ENCODE results near the gene DCC.

Gene DCC

DNA sequence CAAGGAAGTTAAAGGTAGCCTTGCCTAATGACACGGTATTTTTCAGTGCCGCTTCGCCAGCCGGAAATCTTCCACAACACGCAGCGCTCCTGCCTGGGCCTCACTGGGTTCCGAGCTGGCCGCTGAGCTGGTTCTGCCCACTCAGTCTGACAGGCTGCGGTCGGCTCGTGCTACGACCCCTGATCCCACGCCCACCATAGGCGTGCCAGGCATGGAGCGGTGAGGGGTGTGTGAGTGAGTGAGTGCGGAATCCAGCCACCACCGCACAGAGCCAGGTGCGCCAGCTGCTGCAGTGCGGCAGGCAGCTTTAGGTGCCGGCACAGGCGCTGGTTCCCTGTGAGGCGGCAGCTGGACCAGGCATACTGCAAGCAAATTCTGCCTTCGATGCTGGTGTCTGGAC, 407.9 kb downstream of the DCC start:
- Histone ChIP-seq H3K9me3 (no peaks in the 10 kb centered on the region), H3K4me3 (ENCODE audit: low read depth, low read length) (no peak overlapping the region), H3K4me1 (no peaks in the 10 kb centered on the region), H3K27me3 (no peaks in the 10 kb centered on the region), H3K36me3 (no peaks in the 10 kb centered on the region)
- DNase-seq = no peak
- TF ChIP-seq, protein P1, sequence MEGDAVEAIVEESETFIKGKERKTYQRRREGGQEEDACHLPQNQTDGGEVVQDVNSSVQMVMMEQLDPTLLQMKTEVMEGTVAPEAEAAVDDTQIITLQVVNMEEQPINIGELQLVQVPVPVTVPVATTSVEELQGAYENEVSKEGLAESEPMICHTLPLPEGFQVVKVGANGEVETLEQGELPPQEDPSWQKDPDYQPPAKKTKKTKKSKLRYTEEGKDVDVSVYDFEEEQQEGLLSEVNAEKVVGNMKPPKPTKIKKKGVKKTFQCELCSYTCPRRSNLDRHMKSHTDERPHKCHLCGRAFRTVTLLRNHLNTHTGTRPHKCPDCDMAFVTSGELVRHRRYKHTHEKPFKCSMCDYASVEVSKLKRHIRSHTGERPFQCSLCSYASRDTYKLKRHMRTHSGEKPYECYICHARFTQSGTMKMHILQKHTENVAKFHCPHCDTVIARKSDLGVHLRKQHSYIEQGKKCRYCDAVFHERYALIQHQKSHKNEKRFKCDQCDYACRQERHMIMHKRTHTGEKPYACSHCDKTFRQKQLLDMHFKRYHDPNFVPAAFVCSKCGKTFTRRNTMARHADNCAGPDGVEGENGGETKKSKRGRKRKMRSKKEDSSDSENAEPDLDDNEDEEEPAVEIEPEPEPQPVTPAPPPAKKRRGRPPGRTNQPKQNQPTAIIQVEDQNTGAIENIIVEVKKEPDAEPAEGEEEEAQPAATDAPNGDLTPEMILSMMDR (IDR thresholded peaks at IDR 0.05; ENCODE audit: low read depth, low read length) = no peak

DNA sequence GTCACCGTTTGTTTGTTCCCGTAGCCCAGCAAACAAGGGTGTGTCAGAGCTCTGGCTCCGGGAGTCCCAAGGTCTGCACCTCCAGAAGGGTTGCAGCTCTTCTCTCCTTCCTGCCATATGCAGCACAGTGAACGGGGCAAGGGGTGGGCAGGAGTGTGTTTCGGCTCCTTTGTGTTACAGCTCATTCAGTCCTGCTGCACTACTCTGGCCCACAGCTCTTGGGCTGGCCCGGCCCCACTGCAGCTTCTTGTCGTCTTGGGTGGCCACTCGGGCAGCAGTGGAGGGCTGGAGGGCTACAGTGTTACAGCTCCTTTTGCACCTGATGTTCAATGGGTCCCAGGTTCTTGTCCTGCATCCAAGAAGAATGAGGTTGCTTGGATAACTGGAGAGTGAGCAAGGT, 408.3 kb downstream of the DCC start:
- H3K9me3 ChIP-seq = no peaks in the 10 kb centered on the region
- DNase-seq = no peak
- no peak overlapping the region for H3K4me3 ChIP-seq (ENCODE audit: low read depth, low read length)
- no peaks in the 10 kb centered on the region for H3K36me3 ChIP-seq
- no peaks in the 10 kb centered on the region for H3K27me3 ChIP-seq
- no peaks in the 10 kb centered on the region for H3K4me1 ChIP-seq
- TF ChIP-seq, protein P1 (IDR thresholded peaks at IDR 0.05; ENCODE audit: low read depth, low read length) = no peak

DNA sequence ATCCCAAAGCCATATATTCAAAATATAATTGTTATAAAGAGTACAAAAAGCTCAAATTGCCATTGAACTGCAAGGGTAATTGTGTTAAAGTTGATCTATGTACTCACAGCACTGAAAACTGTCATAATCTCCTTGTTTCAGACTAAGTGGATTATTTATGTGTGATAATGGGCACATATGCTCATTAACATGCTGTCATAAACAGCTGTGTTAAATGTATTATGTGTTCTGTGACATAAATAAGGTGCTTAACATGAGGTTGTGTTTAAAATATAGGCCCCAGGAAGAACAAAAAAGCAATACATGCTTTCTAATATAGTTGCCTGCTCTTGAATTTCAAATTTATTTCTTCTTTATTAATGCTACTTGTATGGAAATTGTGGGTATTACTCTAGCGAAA, 409.5 kb downstream of the DCC start:
- Histone ChIP-seq H3K4me1 (no peaks in the 10 kb centered on the region), H3K27me3 (no peaks in the 10 kb centered on the region), H3K36me3 (no peaks in the 10 kb centered on the region), H3K4me3 (ENCODE audit: low read depth, low read length) (no peak overlapping the region), H3K9me3 (no peaks in the 10 kb centered on the region)
- no peak for DNase-seq
- TF ChIP-seq, protein P1 (IDR thresholded peaks at IDR 0.05; ENCODE audit: low read depth, low read length) = no peak

DNA sequence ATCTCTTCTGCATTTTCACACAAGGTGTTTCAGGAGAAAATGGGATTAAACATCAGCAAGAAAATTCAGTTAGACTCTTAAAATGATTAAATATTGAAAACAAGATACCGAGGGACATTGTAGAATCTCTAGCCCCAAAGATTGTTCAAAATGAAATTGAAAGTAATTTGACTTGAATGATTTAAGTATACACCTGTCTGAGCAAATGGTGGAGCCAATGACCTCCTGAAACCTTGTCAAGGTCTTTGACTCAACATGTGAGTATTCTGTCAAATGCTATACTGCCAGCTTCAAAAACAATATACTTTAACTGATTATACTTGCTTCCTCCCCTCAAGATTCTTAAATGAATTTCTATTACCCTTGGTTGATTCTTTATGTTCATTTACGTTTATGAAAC, 411.0 kb downstream of the DCC start:
- no peak for DNase-seq
- TF ChIP-seq, protein P1 (IDR thresholded peaks at IDR 0.05; ENCODE audit: low read depth, low read length) = no peak
- Histone ChIP-seq H3K4me3 (ENCODE audit: low read depth, low read length) (no peak overlapping the region), H3K4me1 (no peaks in the 10 kb centered on the region), H3K9me3 (no peaks in the 10 kb centered on the region), H3K27me3 (no peaks in the 10 kb centered on the region), H3K36me3 (no peaks in the 10 kb centered on the region)

DNA sequence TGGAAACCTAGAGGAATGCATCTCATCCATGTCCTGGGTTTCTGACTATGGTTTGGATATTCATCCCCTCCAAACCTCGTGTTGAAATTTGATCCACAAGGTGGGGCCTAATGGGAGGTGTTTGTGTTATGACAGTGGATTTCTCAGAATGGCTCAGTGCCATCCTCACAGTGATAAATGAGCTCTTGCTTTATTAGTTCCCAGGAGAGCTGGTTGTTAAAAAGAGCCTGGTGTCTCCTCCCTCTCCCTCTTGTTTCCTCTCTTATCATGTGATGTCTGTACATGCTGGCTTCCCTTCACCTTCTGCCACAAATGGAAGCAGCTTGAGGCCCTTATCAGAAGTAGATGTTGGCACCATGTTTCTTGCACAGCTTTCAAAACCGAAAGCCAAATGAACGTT, 424.3 kb downstream of the DCC start:
- Histone ChIP-seq H3K9me3 (no peaks in the 10 kb centered on the region), H3K4me3 (ENCODE audit: low read depth, low read length) (no peak overlapping the region), H3K4me1 (no peaks in the 10 kb centered on the region), H3K36me3 (no peaks in the 10 kb centered on the region), H3K27me3 (no peaks in the 10 kb centered on the region)
- DNase-seq = no peak
- TF ChIP-seq, protein P1 (IDR thresholded peaks at IDR 0.05; ENCODE audit: low read depth, low read length) = no peak

DNA sequence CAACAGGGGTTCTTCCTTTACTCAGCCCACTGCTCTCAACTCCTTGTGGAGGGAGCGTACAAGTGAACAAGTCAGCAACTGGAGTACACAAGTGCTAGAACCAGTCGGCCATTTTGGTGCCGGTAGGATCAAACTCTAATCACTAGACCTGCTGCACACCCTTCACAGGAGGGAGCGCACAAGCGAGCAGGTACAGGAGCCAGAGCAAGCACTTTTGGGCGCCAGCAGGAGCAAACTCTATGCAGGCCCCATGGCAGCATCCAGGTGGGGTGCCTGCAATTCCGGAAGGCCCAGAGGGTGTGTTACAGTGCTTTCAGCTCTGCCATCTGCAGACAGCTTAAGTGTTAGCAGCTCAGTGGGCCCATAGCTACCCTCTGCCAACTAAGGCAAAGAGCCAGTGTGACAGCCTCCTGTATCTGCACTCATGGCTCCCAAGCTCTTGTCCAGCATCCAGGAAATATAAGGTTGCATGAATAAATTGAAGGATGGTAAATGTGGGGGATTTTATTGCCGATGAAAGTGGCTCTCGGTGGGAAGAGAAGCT, 426.1 kb downstream of the DCC start:
- no peak for DNase-seq

More for the DNA sequence above, 426.1 kb downstream of the DCC start:
- Histone ChIP-seq H3K4me1 (no peaks in the 10 kb centered on the region), H3K27me3 (no peaks in the 10 kb centered on the region), H3K36me3 (no peaks in the 10 kb centered on the region), H3K9me3 (no peaks in the 10 kb centered on the region), H3K4me3 (ENCODE audit: low read depth, low read length) (no peak overlapping the region)
- TF ChIP-seq, protein P1 (IDR thresholded peaks at IDR 0.05; ENCODE audit: low read depth, low read length) = no peak

All from BE2C (cell line).